PC-3 (cell line): ENCODE measurements around the gene CHFR.

ENCODE experiments used
- EZH2phosphoT487 ChIP-seq: fragments of 300-600 bp; sonication (generic); IDR thresholded peaks from 2 replicates; pipeline ENCODE4 v1.6.1; 2018; ENCODE audit warnings: mild to moderate bottlenecking, antibody characterized with exemption, low read length, borderline replicate concordance
- TF ChIP-seq, protein P1 (sequence below): fragments of 300-600 bp; sonication (generic); conservative IDR thresholded peaks from 2 replicates; pipeline ENCODE4 v1.5.1; 2017; ENCODE audit warnings: antibody characterized with exemption, low read depth, mild to moderate bottlenecking, low read length

DNA sequence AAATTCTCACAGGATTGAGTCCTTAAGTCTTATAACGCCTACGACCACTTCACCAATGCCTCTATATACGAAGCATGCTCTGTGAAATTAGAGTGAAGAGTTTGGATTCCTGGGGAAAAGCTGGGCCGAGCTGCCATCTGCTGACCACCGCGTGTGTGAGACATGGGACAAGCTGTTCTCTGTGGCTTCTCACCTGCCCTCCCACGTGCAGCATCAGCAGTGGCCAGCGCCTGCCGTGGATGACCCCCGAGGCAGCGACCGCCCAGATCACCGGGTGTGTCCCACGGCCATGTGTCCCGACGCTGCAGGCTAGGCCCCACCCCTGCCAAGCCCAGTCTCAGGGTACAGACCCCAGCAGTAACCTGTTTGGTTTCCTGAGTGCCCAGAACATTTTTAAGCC, 37.1 kb downstream of the CHFR start:
- TF ChIP-seq, protein P1, sequence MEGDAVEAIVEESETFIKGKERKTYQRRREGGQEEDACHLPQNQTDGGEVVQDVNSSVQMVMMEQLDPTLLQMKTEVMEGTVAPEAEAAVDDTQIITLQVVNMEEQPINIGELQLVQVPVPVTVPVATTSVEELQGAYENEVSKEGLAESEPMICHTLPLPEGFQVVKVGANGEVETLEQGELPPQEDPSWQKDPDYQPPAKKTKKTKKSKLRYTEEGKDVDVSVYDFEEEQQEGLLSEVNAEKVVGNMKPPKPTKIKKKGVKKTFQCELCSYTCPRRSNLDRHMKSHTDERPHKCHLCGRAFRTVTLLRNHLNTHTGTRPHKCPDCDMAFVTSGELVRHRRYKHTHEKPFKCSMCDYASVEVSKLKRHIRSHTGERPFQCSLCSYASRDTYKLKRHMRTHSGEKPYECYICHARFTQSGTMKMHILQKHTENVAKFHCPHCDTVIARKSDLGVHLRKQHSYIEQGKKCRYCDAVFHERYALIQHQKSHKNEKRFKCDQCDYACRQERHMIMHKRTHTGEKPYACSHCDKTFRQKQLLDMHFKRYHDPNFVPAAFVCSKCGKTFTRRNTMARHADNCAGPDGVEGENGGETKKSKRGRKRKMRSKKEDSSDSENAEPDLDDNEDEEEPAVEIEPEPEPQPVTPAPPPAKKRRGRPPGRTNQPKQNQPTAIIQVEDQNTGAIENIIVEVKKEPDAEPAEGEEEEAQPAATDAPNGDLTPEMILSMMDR, result no peak
- TF ChIP-seq EZH2phosphoT487, result no peak
